Measurements from ENCODE around the gene CARD19.

The CARD19 gene

DNA sequence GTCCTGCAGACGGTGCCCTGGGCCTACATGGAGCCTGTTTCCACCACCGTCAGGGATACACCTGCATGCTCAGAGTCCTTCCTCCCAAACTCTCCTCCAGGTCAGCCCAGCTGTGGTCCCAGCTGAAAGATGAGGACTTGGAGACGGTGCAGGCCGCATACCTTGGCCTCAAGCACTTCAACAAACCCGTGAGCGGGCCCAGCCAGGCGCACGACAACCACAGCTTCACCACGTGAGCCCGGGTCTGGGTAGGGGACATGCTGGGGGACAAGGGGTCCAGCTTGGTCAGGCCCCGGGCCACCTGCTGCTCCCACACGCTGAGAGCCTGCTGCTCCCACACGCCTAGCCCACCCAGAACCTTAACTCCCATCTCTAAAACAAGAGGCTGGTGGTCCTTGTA, 16.6 kb upstream of the CARD19 start:
- TF ChIP-seq, protein P1, sequence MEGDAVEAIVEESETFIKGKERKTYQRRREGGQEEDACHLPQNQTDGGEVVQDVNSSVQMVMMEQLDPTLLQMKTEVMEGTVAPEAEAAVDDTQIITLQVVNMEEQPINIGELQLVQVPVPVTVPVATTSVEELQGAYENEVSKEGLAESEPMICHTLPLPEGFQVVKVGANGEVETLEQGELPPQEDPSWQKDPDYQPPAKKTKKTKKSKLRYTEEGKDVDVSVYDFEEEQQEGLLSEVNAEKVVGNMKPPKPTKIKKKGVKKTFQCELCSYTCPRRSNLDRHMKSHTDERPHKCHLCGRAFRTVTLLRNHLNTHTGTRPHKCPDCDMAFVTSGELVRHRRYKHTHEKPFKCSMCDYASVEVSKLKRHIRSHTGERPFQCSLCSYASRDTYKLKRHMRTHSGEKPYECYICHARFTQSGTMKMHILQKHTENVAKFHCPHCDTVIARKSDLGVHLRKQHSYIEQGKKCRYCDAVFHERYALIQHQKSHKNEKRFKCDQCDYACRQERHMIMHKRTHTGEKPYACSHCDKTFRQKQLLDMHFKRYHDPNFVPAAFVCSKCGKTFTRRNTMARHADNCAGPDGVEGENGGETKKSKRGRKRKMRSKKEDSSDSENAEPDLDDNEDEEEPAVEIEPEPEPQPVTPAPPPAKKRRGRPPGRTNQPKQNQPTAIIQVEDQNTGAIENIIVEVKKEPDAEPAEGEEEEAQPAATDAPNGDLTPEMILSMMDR (IDR thresholded peaks at IDR 0.05; ENCODE audit: control extremely low read depth, extremely low read depth, low read depth, missing control alignments), result no peak
- ChIA-PET POLR2A (no interaction called here), CTCF (interaction anchor here (1.2 to 2.1 kb wide), 4 partner anchors 12 to 30 kb away, joined by 4 to 5 read pairs (median 5); no protein-coding TSS in a partner anchor)
- DNase-seq (ENCODE audit: extremely low spot score), result no peak

DNA sequence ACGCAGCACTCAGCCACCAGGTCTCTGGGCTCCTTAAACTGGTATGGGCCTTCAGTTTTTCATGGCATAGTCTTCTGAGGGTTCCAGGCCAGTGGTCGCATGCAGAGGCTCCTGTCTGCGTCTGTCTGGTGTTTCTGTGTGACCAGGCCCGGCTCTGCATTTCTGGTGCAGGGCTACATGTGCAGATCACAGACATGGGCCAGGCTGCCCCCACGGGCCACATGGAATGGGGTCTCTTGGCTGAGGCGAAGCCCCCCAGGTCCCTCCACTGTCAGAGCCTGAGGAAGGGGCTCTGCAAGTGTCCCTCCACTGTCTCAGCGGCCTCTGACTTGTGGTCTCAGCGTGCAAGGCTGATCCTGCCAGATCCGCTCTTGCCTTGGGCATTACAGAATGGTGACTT, 15.6 kb upstream of the CARD19 start:
- DNase-seq (ENCODE audit: extremely low spot score), result no peak
- ChIA-PET CTCF (interaction anchor here (0.9 to 2.1 kb wide), 2 partner anchors 10 to 29 kb away, joined by 4 to 5 read pairs; no protein-coding TSS in a partner anchor), POLR2A (no interaction called here)
- TF ChIP-seq, protein P1 (IDR thresholded peaks at IDR 0.05; ENCODE audit: control extremely low read depth, extremely low read depth, low read depth, missing control alignments), result no peak

DNA sequence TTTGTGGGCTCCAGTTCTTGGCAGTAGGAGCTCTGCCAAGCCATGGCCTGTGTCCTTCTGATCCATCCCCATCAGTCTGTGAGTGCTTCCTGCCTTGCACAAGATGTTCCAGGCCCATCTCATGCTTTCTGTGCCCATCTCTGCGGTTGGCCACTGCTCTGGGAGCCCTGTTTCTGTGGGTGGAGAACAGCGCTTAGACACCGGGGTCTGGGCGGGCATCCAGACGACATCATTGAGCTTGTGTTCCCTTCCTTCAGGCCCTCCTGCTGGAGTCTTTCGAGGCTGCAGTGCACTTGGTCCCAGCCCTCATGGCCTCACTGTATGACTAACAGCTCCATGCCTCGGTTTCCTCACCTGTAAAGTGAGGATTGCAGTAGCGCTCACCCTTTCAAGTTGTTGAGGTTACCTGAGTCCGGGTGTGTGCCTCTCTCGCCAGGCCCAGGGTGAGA, 14.9 kb upstream of the CARD19 start:
- TF ChIP-seq, protein P1 (IDR thresholded peaks at IDR 0.05; ENCODE audit: control extremely low read depth, extremely low read depth, low read depth, missing control alignments), result no peak
- ChIA-PET CTCF (interaction anchor here (0.9 to 1.7 kb wide), 2 partner anchors 9 to 78 kb away, joined by 4 read pairs; no protein-coding TSS in a partner anchor), POLR2A (no interaction called here)
- DNase-seq (ENCODE audit: extremely low spot score), result no peak

DNA sequence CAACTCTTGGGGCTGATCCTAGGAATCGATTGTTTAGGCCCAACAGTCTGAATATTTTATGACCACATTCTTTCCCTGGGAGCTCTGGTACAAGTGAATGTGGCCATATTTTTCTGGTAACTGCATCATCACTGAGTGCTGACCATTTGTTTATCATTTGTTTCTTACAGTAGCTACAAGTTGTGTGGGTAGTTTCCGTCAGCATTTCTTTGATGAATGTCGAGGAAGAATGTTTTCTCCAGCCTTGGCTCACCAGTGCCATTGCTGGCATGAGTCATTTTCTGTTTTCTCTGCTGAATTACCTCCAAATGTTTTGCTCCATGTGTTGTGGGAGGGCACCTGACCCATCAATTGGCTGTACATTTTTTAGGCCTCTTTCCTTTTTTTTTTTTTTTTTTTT, 14.1 kb upstream of the CARD19 start:
- no peak for DNase-seq (ENCODE audit: extremely low spot score)
- TF ChIP-seq, protein P1 (IDR thresholded peaks at IDR 0.05; ENCODE audit: control extremely low read depth, extremely low read depth, low read depth, missing control alignments), result no peak
- POLR2A ChIA-PET, result no interaction called here
- CTCF ChIA-PET, result interaction anchor here (0.6 to 1.7 kb wide), 3 partner anchors 16 to 1700 kb away, joined by 3 to 4 read pairs (median 4); no protein-coding TSS in a partner anchor

DNA sequence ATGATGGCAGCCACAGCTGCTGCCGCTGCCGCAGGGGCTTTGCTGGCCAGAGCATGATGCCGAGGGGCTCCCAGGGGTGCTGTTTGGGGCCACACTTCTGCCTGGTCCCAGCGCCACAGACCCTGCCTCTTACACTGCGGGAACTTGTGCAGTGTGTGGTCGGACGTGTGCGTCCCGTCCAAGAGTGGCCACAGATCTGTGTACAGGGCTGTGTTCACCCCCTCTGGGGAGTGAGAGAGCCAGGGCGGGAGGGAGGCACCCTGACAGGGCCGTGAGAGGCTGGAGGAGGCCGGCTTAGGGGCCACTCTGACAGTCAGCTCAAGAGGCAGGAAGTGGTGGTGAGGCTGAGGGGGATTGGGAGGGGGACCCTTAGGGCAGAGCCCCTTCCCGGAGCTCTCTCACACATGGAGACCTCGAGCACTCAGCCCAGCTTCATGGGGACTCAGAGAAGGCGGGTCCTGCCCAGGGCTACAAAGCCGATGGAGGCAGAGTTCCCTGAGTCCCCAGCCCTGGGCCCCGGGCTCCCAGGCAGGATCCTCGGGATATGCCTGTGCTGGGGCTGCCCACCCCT, 13.1 kb upstream of the CARD19 start:
- TF ChIP-seq, protein P1 (IDR thresholded peaks at IDR 0.05; ENCODE audit: control extremely low read depth, extremely low read depth, low read depth, missing control alignments), result no peak
- CTCF ChIA-PET, result no interaction called here
- POLR2A ChIA-PET, result no interaction called here
- DNase-seq (ENCODE audit: extremely low spot score), result no peak

DNA sequence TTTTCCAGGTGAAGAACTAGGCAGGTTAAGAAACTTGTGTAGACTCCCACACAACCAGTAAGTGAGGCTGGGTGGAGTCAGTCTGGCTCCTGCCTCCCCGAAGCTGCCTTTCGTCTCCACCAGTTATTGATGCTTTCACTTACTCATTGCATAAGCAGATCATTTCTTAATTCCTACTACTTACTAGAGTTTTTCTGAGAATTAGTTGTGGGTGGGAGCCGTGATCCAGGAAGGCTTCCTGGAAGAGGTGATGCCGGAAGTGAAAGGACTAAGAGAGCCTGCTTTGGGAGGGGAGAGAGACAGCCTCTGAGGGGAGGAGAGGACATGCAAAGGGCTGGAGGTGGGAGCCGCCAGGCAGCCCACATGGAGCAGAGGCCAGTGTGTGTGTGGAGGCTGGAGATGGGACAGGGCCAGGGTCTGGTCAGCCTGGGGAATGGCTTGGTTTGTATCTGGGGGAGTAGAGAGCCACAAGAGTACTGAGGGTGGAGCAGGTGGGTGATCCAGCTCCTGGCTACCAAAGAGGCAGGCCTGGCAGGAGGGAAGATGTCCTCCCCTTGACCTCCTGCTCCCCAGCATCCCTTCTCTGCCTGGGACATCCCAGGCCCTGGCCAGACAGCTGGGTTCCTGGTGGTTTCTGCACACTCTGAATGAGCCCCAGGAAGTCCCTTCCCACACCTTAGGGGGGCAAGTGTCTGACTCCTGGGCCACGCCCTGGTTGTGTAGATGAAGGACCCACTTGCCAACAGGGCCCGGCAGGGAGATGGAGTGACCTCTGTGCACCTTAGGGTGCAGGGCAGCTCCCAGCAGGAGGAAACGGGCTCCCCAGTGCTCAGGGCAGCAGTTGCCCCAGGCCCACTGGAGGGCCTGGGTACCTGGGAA, 12.2 kb upstream of the CARD19 start:
- ChIA-PET CTCF (interaction anchor here (0.9 to 1.4 kb wide), 2 partner anchors 25 to 80 kb away, joined by 3 to 4 read pairs; no protein-coding TSS in a partner anchor), POLR2A (no interaction called here)
- no peak for DNase-seq (ENCODE audit: extremely low spot score)
- TF ChIP-seq, protein P1 (IDR thresholded peaks at IDR 0.05; ENCODE audit: control extremely low read depth, extremely low read depth, low read depth, missing control alignments), result no peak
